Daoy (cell line): Measurements from ENCODE around the gene GPR34. TPM values are rescaled to one million over a fixed set of nuclear protein-coding genes. Genes with fewer than 3 reads are reported as not detected.

Experiments used
- DNase-seq: peaks from one replicate; pipeline ENCODE4 v3.0.0-alpha.2; 2015; ENCODE audit warnings: low read depth
- total RNA-seq: library from RNA; depleted of rRNA; stranded (reverse); fragments of >200 nt; shearing (Covaris generic); gene quantifications from 2 replicates; pipeline ENCODE4 v1.2.3, GENCODE V29; 2014; rRNA removed

Gene GPR34
- total RNA-seq, 1 experiment from 2014 or later: not detected

DNA sequence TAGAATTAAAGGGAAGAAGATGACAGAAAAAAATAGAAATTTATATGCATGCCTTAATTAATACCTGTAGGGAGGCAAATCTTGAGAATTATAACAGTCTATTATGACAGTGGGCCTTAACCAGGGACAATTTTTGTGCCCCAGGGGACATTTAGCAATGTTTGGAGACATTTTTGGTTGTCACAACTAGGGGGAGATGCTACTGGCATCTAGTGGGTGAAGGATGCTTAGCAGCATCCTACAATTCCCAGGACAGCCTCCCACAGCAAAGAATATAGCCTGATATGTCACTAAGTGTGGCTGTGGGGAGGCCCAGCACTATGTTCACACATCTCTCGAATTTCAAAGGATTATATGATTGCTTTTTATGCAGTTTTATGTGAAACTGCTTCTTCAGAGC lies 45.8 kb downstream of the GPR34 start:
- no peak for DNase-seq

DNA sequence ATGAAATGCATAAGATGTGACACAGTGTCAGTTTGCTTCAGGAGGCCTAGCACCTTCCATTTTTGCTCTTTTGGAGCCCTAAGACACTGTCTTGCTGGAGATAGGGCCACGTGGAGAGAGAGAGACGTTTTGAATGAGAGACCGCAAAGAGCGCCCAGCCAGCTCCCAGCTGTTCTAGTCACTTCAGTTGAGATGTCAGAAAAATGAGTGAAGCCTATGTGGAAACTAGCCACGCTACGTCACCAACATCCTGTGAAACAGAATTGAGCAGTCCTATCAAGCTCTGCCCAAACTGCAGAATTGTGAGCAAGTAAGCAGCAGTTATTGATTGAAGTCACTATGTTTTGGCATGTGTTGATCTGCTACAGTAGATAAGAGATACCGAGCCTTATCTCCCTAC lies 48.3 kb downstream of the GPR34 start:
- DNase-seq: no peak

DNA sequence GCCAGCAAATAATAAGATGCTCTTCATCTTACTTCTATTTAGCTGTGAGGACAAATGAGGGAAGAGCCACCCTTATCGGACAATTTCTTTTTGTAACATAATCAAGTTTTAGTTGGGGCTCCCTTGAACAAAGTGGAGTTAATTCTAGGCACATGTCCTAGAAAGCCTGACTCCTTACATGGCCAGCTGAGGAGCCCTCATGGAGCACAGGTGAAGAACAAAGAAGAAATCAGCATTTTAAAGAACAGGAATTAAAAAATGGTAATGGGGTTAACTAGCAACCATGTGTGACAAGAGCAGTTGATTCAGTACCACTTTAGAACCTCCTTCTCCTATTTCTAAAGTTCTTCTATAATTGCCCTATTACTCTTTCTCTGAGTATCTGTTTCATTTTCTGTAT lies 51.1 kb downstream of the GPR34 start:
- DNase-seq: no peak

Other genes starting within 250 kb of the GPR34 start
- gene NYX, start 241.6 kb upstream of the GPR34 start, total RNA-seq: not detected in 2 replicates
- gene GPR82, start 35.2 kb downstream of the GPR34 start, total RNA-seq: not detected in 2 replicates
- gene CASK, start 234.6 kb downstream of the GPR34 start, total RNA-seq: 14.1 and 40.6 TPM in 2 replicates